HepG2 (cell line): ENCODE measurements around the gene RPS6KA5. TPM values are rescaled to one million over a fixed set of nuclear protein-coding genes. Genes with fewer than 3 reads are reported as not detected.

Experiments
- ATAC-seq: fragments of 200-7000 bp; cut with Tn5 transposase; 3 replicates; pipeline ENCODE4 v1.9.1; 2020; ENCODE audit warnings: mild to moderate bottlenecking, moderate library complexity
- BruUV-seq: library from RNA; stranded (reverse); fragments of 400-500 nt; replicated peaks from 2 replicates; lab custom pipeline; 2021; lab: Mats Ljungman, UMichigan
- CTCF ChIA-PET: fragments of 300-600 bp; formaldehyde crosslinking; extraction: SDS; loops from one replicate; lab custom pipeline; 2021; ENCODE audit warnings: low total read pairs, inconsistent platforms, low intra/inter-chr PET ratio; lab: Yijun Ruan, JAX
- POLR2A ChIA-PET: fragments of 350-600 bp; sonication (Branson Sonifier 250); formaldehyde crosslinking; loops from one replicate; lab custom pipeline; 2020; ENCODE audit warnings: antibody characterized with exemption, inconsistent platforms; lab: Yijun Ruan, JAX
- DNase-seq: peaks from one replicate; pipeline ENCODE4 v3.0.0-alpha.2; 2015; ENCODE audit warnings: low spot score
- FAIRE-seq: peaks from 3 replicates; lab custom pipeline; 2011; peaks lifted over from hg19 to GRCh38; lab: Jason Lieb, UNC
- H2AFZ ChIP-seq: one replicate; pipeline ENCODE4 v1.6.1; 2011; ENCODE audit warnings: low read length, inconsistent platforms
- H3K27ac ChIP-seq: fragments of 300-600 bp; 3 replicates; pipeline ENCODE4 v1.8.0; 2011; ENCODE audit warnings: mixed run types, mild to moderate bottlenecking, mixed read lengths, low read length, inconsistent platforms; ENCODE audit not compliant: insufficient read depth; ENCODE audit errors: extremely low read length
- H3K27me3 ChIP-seq, 2 experiments: fragments of 200-600 bp in 1 of 2; 2 replicates in 1 of 2; 3 replicates in 1 of 2; pipeline versions ENCODE4 v1.6.0 to v1.8.0; 2011; ENCODE audit warnings: low read length in 2 of 2, mild to moderate bottlenecking in 2 of 2, moderate library complexity in 2 of 2, inconsistent platforms in 1 of 2; ENCODE audit not compliant: insufficient read depth in 2 of 2, control insufficient read depth in 1 of 2
- H3K36me3 ChIP-seq, 2 experiments: fragments of 200-600 bp in 1 of 2; replicated peaks in 1 of 2; 2 replicates in 1 of 2; 3 replicates in 1 of 2; pipeline versions ENCODE4 v1.5.1 to v1.8.0; 2011; ENCODE audit warnings: low read length in 2 of 2, inconsistent platforms in 1 of 2; ENCODE audit not compliant: insufficient read depth in 2 of 2, control insufficient read depth in 1 of 2
- H3K4me1 ChIP-seq: 2 replicates; pipeline ENCODE4 v1.5.1; 2012; ENCODE audit warnings: low read length, inconsistent platforms; ENCODE audit not compliant: insufficient read depth
- H3K4me2 ChIP-seq: 2 replicates; pipeline ENCODE4 v1.6.0; 2011; ENCODE audit warnings: low read depth, low read length, inconsistent platforms
- H3K4me3 ChIP-seq, 3 experiments: fragments of 200-600 bp in 1 of 3; sonication (generic), shearing (Covaris generic) in 1 of 3; replicated peaks in 1 of 3; 2 replicates each; pipeline ENCODE4 v1.5.1; 2011 to 2016; ENCODE audit warnings: low read length in 3 of 3, inconsistent platforms in 2 of 3, low read depth in 2 of 3, mild to moderate bottlenecking in 2 of 3, control low read depth in 1 of 3, mixed read lengths in 1 of 3; ENCODE audit not compliant: insufficient read depth in 1 of 3
- H3K79me2 ChIP-seq: one replicate; pipeline ENCODE4 v1.6.1; 2011; ENCODE audit warnings: low read length, inconsistent platforms; ENCODE audit not compliant: insufficient read depth
- H3K9ac ChIP-seq: 2 replicates; pipeline ENCODE4 v1.6.0; 2011; ENCODE audit warnings: mild to moderate bottlenecking, low read depth, low read length, inconsistent platforms; ENCODE audit not compliant: insufficient read depth
- H3K9me3 ChIP-seq: 2 replicates; pipeline ENCODE4 v1.5.1; 2012; ENCODE audit warnings: mild to moderate bottlenecking, low read length
- H4K20me1 ChIP-seq: 2 replicates; pipeline ENCODE4 v1.6.0; 2011; ENCODE audit warnings: inconsistent platforms, mild to moderate bottlenecking, low read length, moderate library complexity; ENCODE audit not compliant: insufficient read depth
- CBFB ChIP-seq: sonication (generic); formaldehyde crosslinking; IDR thresholded peaks from 2 replicates; pipeline ENCODE4 v1.4.0; 2020; ENCODE audit warnings: missing genetic modification reagents
- GABPB1 ChIP-seq: IDR thresholded peaks from 2 replicates; pipeline ENCODE4 v1.6.1; 2016; ENCODE audit warnings: mild to moderate bottlenecking, missing genetic modification reagents, moderate library complexity, missing compliant biosample characterization
- RBM22 ChIP-seq: fragments of 200-400 bp; formaldehyde crosslinking; optimal IDR thresholded peaks from 2 replicates; pipeline ENCODE3; 2017; ENCODE audit warnings: mild to moderate bottlenecking, low read length, moderate library complexity
- SATB2 ChIP-seq: sonication (generic); formaldehyde crosslinking; IDR thresholded peaks from 2 replicates; pipeline ENCODE4 v1.5.0; 2020; ENCODE audit warnings: missing genetic modification reagents
- TAF15 ChIP-seq: fragments of 200-400 bp; formaldehyde crosslinking; IDR thresholded peaks from one replicate; pipeline ENCODE4 v1.6.1; 2018; ENCODE audit warnings: mild to moderate bottlenecking, low read depth, low read length; ENCODE audit not compliant: poor library complexity, severe bottlenecking
- ZNF274 ChIP-seq: sonication (generic); formaldehyde crosslinking; IDR thresholded peaks from 2 replicates; pipeline ENCODE4 v1.5.1; 2020; ENCODE audit warnings: mild to moderate bottlenecking, missing genetic modification reagents
- ZNF558 ChIP-seq: sonication (generic); formaldehyde crosslinking; IDR thresholded peaks from 2 replicates; pipeline ENCODE4 v1.9.0; 2022; ENCODE audit warnings: mild to moderate bottlenecking, missing genetic modification reagents, borderline replicate concordance
- WGBS: methylation state at CpG from one replicate; pipeline ENCODE4 v1.1.6; 2017; ENCODE audit warnings: low lambda C conversion rate; 5-methylcytosine and 5-hydroxymethylcytosine counted together
- in situ Hi-C: cut with HindIII; loops from 2 replicates; pipeline ENCODE4 v1.10.0; 2017; ENCODE audit warnings: low pct_unique_long_range_greater_than_20kb; ENCODE audit not compliant: extremely low pct_ligation_motif_present
- intact Hi-C: fragments of 100-400 bp; cut with micrococcal nuclease; formaldehyde crosslinking; loops from one replicate; pipeline ENCODE4 v1.10.0; 2022; ENCODE audit not compliant: unreplicated experiment
- polyA plus RNA-seq, 8 experiments: library from polyadenylated mRNA; depleted of rRNA in 3 of 8; stranded (reverse) in 7 of 8; unstranded in 1 of 8; fragments of >200 nt; fragmentation: Illumina TruSeq in 4 of 8; extraction: Trizol in 4 of 8; gene quantifications; 2 replicates each; pipeline versions ENCODE4 v1.2.1 to v1.2.3, GENCODE V29; 2011 to 2016; ENCODE audit warnings: low read depth in 4 of 8, missing spikeins in 1 of 8, mixed read lengths in 1 of 8; ENCODE audit not compliant: insufficient read depth in 1 of 8
- total RNA-seq, 5 experiments: library from RNA; depleted of rRNA; stranded (reverse); fragments of >200 nt; fragmentation: Illumina TruSeq; extraction: Trizol; gene quantifications; 2 replicates each; pipeline ENCODE4 v1.2.3, GENCODE V29; 2016; ENCODE audit warnings: low read depth in 1 of 5
- TF ChIP-seq, protein P1 (sequence below): sonication (generic); formaldehyde crosslinking; IDR thresholded peaks from 2 replicates; pipeline ENCODE4 v1.5.1; 2020; ENCODE audit warnings: missing genetic modification reagents, mild to moderate bottlenecking, borderline replicate concordance
- TF ChIP-seq, protein P2 (sequence below): sonication (generic); formaldehyde crosslinking; IDR thresholded peaks from 2 replicates; pipeline ENCODE4 v1.5.0; 2020; ENCODE audit warnings: mild to moderate bottlenecking, missing genetic modification reagents

Gene RPS6KA5
- total and polyA plus RNA-seq, 2 of the 13 experiments (the other 11 are each of a cell fraction or from before 2014, with no cell fraction given), result 0.50 to 0.58 TPM

DNA sequence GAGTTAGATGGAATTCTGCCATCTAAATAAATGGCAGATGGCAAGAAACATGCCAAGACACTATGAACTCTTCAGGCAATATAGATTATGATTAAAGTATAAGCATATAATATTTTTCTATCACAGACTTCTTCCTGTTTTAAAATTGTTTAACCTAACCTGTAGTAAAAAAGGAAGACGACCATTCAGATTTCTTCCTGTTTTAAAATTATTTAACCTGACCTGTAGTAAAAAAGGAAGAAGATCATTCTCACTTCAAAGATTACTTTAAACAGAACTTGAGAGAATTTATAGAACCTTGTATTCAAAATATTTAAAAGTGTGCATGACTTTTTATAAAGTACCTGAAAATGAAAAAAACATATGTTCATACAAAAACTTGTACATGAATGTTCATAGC, 63.5 kb downstream of the RPS6KA5 start:
- in situ Hi-C loops, result no loop called here
- Histone ChIP-seq H2AFZ (no peak overlapping the region), H3K27me3 (no peaks in the 10 kb centered on the region), H3K4me3 (no peak overlapping the region)
- ATAC-seq, result no peak
- intact Hi-C loops, result no loop called here
- BruUV-seq, result no TSS peak
- TF ChIP-seq, protein P1, sequence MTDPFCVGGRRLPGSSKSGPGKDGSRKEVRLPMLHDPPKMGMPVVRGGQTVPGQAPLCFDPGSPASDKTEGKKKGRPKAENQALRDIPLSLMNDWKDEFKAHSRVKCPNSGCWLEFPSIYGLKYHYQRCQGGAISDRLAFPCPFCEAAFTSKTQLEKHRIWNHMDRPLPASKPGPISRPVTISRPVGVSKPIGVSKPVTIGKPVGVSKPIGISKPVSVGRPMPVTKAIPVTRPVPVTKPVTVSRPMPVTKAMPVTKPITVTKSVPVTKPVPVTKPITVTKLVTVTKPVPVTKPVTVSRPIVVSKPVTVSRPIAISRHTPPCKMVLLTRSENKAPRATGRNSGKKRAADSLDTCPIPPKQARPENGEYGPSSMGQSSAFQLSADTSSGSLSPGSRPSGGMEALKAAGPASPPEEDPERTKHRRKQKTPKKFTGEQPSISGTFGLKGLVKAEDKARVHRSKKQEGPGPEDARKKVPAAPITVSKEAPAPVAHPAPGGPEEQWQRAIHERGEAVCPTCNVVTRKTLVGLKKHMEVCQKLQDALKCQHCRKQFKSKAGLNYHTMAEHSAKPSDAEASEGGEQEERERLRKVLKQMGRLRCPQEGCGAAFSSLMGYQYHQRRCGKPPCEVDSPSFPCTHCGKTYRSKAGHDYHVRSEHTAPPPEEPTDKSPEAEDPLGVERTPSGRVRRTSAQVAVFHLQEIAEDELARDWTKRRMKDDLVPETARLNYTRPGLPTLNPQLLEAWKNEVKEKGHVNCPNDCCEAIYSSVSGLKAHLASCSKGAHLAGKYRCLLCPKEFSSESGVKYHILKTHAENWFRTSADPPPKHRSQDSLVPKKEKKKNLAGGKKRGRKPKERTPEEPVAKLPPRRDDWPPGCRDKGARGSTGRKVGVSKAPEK, result no peak
- TF ChIP-seq ZNF558 (CRISPR knock-in tag), result no peak
- no peak for TF ChIP-seq GABPB1 (CRISPR knock-in tag)
- no peak for TF ChIP-seq ZNF274 (CRISPR knock-in tag)
- TF ChIP-seq, protein P2, sequence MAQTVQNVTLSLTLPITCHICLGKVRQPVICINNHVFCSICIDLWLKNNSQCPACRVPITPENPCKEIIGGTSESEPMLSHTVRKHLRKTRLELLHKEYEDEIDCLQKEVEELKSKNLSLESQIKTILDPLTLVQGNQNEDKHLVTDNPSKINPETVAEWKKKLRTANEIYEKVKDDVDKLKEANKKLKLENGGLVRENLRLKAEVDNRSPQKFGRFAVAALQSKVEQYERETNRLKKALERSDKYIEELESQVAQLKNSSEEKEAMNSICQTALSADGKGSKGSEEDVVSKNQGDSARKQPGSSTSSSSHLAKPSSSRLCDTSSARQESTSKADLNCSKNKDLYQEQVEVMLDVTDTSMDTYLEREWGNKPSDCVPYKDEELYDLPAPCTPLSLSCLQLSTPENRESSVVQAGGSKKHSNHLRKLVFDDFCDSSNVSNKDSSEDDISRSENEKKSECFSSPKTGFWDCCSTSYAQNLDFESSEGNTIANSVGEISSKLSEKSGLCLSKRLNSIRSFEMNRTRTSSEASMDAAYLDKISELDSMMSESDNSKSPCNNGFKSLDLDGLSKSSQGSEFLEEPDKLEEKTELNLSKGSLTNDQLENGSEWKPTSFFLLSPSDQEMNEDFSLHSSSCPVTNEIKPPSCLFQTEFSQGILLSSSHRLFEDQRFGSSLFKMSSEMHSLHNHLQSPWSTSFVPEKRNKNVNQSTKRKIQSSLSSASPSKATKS (CRISPR knock-in tag), result no peak
- no peak for TF ChIP-seq TAF15
- no peak for TF ChIP-seq CBFB
- no peak for TF ChIP-seq RBM22
- no peak for TF ChIP-seq SATB2
- TF ChIP-seq, all 625 proteins: peak for 0
- no peak for FAIRE-seq
- H3K4me2 ChIP-seq, result no peak overlapping the region
- ChIA-PET POLR2A (no interaction called here), CTCF (no interaction called here)
- H4K20me1 ChIP-seq, result no peaks in the 10 kb centered on the region
- 0% methylated on average over 1 of the region's 1 CpG for WGBS
- H3K36me3 ChIP-seq, result no peaks in the 10 kb centered on the region
- H3K9me3 ChIP-seq, result no peaks in the 10 kb centered on the region
- DNase-seq, result no peak
- no peak overlapping the region for H3K27ac ChIP-seq
- no peaks in the 10 kb centered on the region for H3K4me1 ChIP-seq
- no peaks in the 10 kb centered on the region for H3K79me2 ChIP-seq
- H3K9ac ChIP-seq, result no peak overlapping the region
